Psoas muscle (tissue), 8 donors: ENCODE measurements around the gene HACE1. TPM values are rescaled to one million over a fixed set of nuclear protein-coding genes. Genes with fewer than 3 reads are reported as not detected.

Source experiments
- ATAC-seq, 4 donors: fragments of 200-7000 bp; cut with Tn5 transposase; one replicate each; pipeline ENCODE4 v1.9.1; 2020; ENCODE audit warnings: moderate library complexity in 3 of 4, mild to moderate bottlenecking in 2 of 4
- DNase-seq, 2 donors: peaks; one replicate each; pipeline ENCODE4 v3.0.0-alpha.2; 2020
- H3K27ac ChIP-seq: fragments of 200-600 bp; one replicate; pipeline ENCODE4 v1.8.0; 2022
- H3K27me3 ChIP-seq, 3 donors: fragments of 200-600 bp in 1 of 3; one replicate each; pipeline versions ENCODE4 v1.6.1 to v1.8.0; 2013 to 2022; ENCODE audit warnings: low read length in 2 of 3, mild to moderate bottlenecking in 2 of 3, moderate library complexity in 1 of 3; ENCODE audit not compliant: insufficient read depth in 3 of 3
- H3K36me3 ChIP-seq, 2 donors: fragments of 200-600 bp in 1 of 2; one replicate each; pipeline versions ENCODE4 v1.6.1 to v1.8.0; 2013 to 2022; ENCODE audit warnings: low read depth in 1 of 2, mild to moderate bottlenecking in 1 of 2, moderate library complexity in 1 of 2; ENCODE audit not compliant: insufficient read depth in 1 of 2
- H3K4me1 ChIP-seq: fragments of 200-600 bp; one replicate; pipeline ENCODE4 v1.8.0; 2022
- H3K4me3 ChIP-seq: fragments of 200-600 bp; one replicate; pipeline ENCODE4 v1.8.0; 2022; ENCODE audit warnings: mild to moderate bottlenecking
- H3K9me3 ChIP-seq: fragments of 200-600 bp; one replicate; pipeline ENCODE4 v1.8.0; 2022
- CTCF ChIP-seq: fragments of 200-600 bp; IDR thresholded peaks from one replicate; pipeline ENCODE4 v1.8.0; 2022; ENCODE audit warnings: antibody characterized with exemption
- WGBS, 3 donors: extraction: QIAGEN DNeasy Blood & Tissue Kit; methylation state at CpG; one replicate each; pipeline versions ENCODE4 v1.1.6 to v1.1.7; 2013; 5-methylcytosine and 5-hydroxymethylcytosine counted together
- intact Hi-C, 2 donors: fragments of 100-400 bp; cut with DNase I; formaldehyde crosslinking; loops; one replicate each; pipeline versions ENCODE4 v1.11.0 to v1.14.2; 2022
- polyA plus RNA-seq, 3 donors: library from polyadenylated mRNA; stranded (reverse); fragments of 200-250 nt; gene quantifications; one replicate each; pipeline ENCODE4 v1.2.3, GENCODE V29; 2013
- total RNA-seq, 4 donors: library from RNA; stranded (reverse); fragmentation: NEBNext Ultra II Directional in 2 of 4; extraction: Animal tissue kit (Norgen Biotek cat#: 25700) in 2 of 4; gene quantifications; one replicate each; pipeline versions ENCODE4 v1.2.1 to v1.2.4, GENCODE V29; 2021 to 2023
- donor health status: healthy with polysubstance abuse.
- donor health status: DM: no; HTN: no; CAD: no; lungs with moderate emphysema.
- donor health status: Bipolar disorder and iron deficiency.
- donor health status: healthy.
- donor health status: DM: yes; HTN: yes; CAD: no.
- donor health status: DM: no; HTN: no; CAD: no.
- donor health status: DM: no; HTN: no; CAD: no.
- donor health status: DM: yes; HTN: yes; CAD: no.

HACE1 gene
- total and polyA plus RNA-seq, 7 donors: 2.5 to 4.8 (median 4.3) TPM

- intact Hi-C loops: no loop called here
- H3K4me3 ChIP-seq: no peak overlapping the region
- peaks cover 0 to 28% of the 10 kb centered on the region in 2 donors for H3K36me3 ChIP-seq
- no peaks in the 10 kb centered on the region for H3K4me1 ChIP-seq
- ATAC-seq: no peak
- TF ChIP-seq CTCF: no peak
- no peak for DNase-seq
- no peak overlapping the region for H3K27ac ChIP-seq
- no peaks in the 10 kb centered on the region for H3K9me3 ChIP-seq
- 87 to 93% (median 91%) methylated on average over 2 of the region's 2 CpGs for WGBS, 3 donors
- H3K27me3 ChIP-seq: no peaks in the 10 kb centered on the region
Measured at GRCh38 chr6:104787305-104787704, 72.4 kb downstream of the HACE1 start.

GRCh38 chr6:104784884-104785283 is 74.8 kb downstream of the HACE1 start:
- intact Hi-C loops: no loop called here
- DNase-seq (no peak), ATAC-seq (no peak)
- no peaks in the 10 kb centered on the region for H3K27me3 ChIP-seq
- H3K4me3 ChIP-seq: no peak overlapping the region
- H3K36me3 ChIP-seq: peaks cover 0 to 21% of the 10 kb centered on the region in 2 donors
- no peaks in the 10 kb centered on the region for H3K4me1 ChIP-seq
- 56 to 68% (median 63%) methylated on average over 2 of the region's 2 CpGs for WGBS, 3 donors
- no peaks in the 10 kb centered on the region for H3K9me3 ChIP-seq
- TF ChIP-seq CTCF: no peak
- no peak overlapping the region for H3K27ac ChIP-seq

- Histone ChIP-seq H3K27ac (no peak overlapping the region), H3K9me3 (no peaks in the 10 kb centered on the region), H3K36me3 (peaks cover 0 to 21% of the 10 kb centered on the region in 2 donors), H3K27me3 (no peaks in the 10 kb centered on the region), H3K4me3 (no peak overlapping the region), H3K4me1 (peaks cover 3% of the 10 kb centered on the region)
- WGBS, 3 donors: 78 to 82% (median 80%) methylated on average over 2 of the region's 2 CpGs
- intact Hi-C loops: loop anchor here in 1 of 2 donors (5.0 kb wide), 1 partner anchor 89 kb away; no protein-coding TSS in a partner anchor
- peak in 1 of 4 donors; percentile 58 for ATAC-seq
- peak; percentile 53 for TF ChIP-seq CTCF
- DNase-seq: no peak
Measured at GRCh38 chr6:104771258-104771832, 88.4 kb downstream of the HACE1 start.

- TF ChIP-seq CTCF: no peak
- 96 to 100% (median 97%) methylated on average over 1 of the region's 1 CpG for whole genome bisulfite sequencing, 3 donors
- DNase-seq (no peak), ATAC-seq (no peak)
- peaks cover 3% of the 10 kb centered on the region for H3K4me1 ChIP-seq
- H3K27ac ChIP-seq: no peak overlapping the region
- intact Hi-C loops: loop anchor here in 1 of 2 donors (10.0 kb wide), 1 partner anchor 84 kb away; no protein-coding TSS in a partner anchor
- no peak overlapping the region for H3K4me3 ChIP-seq
- H3K27me3 ChIP-seq: no peaks in the 10 kb centered on the region
- peaks cover 0 to 12% of the 10 kb centered on the region in 2 donors for H3K36me3 ChIP-seq
- no peaks in the 10 kb centered on the region for H3K9me3 ChIP-seq
Measured at GRCh38 chr6:104768906-104769305, 90.8 kb downstream of the HACE1 start.

- Histone ChIP-seq H3K9me3 (no peaks in the 10 kb centered on the region), H3K27me3 (no peaks in the 10 kb centered on the region), H3K4me3 (no peak overlapping the region), H3K27ac (no peak overlapping the region), H3K4me1 (no peaks in the 10 kb centered on the region), H3K36me3 (peaks cover 0 to 12% of the 10 kb centered on the region in 2 donors)
- 95 to 97% (median 97%) methylated on average over 4 of the region's 4 CpGs for WGBS, 3 donors
- intact Hi-C loops: loop anchor here in 1 of 2 donors (10.0 kb wide), 1 partner anchor 82 kb away; no protein-coding TSS in a partner anchor
- DNase-seq (no peak), ATAC-seq (no peak)
- TF ChIP-seq CTCF: no peak
Measured at GRCh38 chr6:104766595-104766994, 93.1 kb downstream of the HACE1 start.
